ENCODE data around the gene HSPG2.

Gene HSPG2

DNA sequence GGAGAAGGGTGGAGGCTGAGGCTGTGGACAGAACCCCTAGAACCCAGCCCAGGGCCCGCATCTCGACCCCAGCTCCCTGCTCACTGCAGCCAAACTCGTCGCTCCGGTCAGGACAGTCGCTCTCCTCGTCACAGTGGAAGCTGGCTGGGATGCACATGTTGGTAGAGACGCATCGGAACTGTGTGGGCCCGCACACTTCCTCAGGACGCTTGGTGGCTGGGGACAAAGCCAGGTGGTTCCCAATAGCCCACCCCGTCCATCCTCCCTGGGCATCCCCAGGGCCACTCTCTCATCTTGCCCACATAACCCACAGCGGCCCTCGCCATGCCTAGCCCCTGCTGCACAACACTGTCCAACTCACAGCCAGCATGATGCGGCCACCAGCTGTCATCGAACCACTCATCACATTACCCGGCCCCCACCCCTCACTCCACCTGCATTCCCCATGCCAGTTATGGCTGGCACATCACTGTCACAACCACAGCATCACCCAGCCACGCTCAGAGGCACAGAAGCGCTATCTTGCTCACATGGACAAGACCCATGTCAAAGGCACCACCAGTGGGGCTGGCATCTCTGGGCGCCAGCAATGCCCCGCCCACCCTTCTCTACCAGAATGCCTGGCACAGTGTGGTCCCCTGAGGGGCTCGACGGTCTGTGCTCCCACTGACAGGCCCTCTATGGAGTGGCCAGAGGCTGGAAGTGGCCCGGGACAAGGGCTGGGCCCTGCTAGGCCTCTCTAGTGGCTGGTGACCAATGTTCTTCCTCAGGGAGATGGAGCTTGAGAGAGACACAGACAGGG, 51.7 kb downstream of the HSPG2 start:
- Histone ChIP-seq H3K36me3 (ENCODE audit: control insufficient read depth, insufficient read depth, low read length) (no peaks in the 10 kb centered on the region), H3K27ac (no peak overlapping the region), H3K4me2 (ENCODE audit: low read length) (no peak overlapping the region)

DNA sequence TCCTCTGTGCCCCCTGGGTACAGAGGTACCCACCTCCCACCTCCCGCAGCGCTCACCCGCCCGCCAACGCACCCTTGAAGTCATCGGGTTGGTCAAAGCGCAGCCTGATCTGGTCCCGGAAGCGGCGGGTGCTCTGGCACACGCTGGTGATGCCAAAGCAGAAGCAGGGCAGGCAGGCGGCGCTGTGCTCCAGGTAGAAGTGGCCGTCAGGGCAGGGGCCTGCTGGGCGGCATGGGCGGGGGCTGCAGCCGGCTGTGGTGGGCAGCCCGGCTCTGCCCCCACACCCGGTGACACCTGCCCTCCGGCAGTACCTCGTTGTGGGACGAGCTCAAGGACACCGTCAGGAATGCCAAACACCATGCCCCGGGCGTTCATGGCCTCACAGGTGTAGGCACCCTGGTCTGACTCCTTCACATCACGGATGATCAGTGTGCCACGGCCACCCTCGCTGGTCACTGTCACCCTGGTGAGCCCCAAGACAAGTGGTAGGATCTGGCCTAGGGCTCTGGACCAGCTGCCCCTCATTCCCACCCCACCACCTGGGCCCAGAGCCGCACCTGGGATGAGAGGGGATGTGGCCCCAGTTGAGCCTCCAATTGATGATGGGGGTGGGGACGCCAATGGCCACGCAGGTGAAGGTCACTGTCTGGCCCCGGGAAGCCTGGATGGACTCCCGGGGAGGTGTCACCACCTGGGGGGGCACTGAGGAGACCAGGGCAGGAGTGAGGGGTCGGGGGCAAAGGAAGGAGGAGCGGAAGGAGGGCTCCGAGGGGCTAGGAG, 52.5 kb downstream of the HSPG2 start:
- no peak overlapping the region for H2AFZ ChIP-seq
- no peak overlapping the region for H3K4me3 ChIP-seq (ENCODE audit: low read depth, low read length)
- no peaks in the 10 kb centered on the region for H3K4me1 ChIP-seq
- H3K4me2 ChIP-seq (ENCODE audit: low read length) = no peak overlapping the region
- no peaks in the 10 kb centered on the region for H3K79me2 ChIP-seq
- H3K27ac ChIP-seq = no peak overlapping the region
- H3K36me3 ChIP-seq (ENCODE audit: control insufficient read depth, insufficient read depth, low read length) = no peaks in the 10 kb centered on the region
- TF ChIP-seq, protein P1, sequence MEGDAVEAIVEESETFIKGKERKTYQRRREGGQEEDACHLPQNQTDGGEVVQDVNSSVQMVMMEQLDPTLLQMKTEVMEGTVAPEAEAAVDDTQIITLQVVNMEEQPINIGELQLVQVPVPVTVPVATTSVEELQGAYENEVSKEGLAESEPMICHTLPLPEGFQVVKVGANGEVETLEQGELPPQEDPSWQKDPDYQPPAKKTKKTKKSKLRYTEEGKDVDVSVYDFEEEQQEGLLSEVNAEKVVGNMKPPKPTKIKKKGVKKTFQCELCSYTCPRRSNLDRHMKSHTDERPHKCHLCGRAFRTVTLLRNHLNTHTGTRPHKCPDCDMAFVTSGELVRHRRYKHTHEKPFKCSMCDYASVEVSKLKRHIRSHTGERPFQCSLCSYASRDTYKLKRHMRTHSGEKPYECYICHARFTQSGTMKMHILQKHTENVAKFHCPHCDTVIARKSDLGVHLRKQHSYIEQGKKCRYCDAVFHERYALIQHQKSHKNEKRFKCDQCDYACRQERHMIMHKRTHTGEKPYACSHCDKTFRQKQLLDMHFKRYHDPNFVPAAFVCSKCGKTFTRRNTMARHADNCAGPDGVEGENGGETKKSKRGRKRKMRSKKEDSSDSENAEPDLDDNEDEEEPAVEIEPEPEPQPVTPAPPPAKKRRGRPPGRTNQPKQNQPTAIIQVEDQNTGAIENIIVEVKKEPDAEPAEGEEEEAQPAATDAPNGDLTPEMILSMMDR (IDR thresholded peaks at IDR 0.05) = no peak
- no peaks in the 10 kb centered on the region for H3K27me3 ChIP-seq (ENCODE audit: control insufficient read depth, insufficient read depth, low read length)
- H3K9me3 ChIP-seq (ENCODE audit: control insufficient read depth, low read length) = no peaks in the 10 kb centered on the region
- H3K9ac ChIP-seq = no peak overlapping the region

More for the DNA sequence above, 51.7 kb downstream of the HSPG2 start:
- Histone ChIP-seq H3K4me3 (ENCODE audit: low read depth, low read length) (no peak overlapping the region), H3K9me3 (ENCODE audit: control insufficient read depth, low read length) (no peaks in the 10 kb centered on the region), H3K9ac (no peak overlapping the region), H3K4me1 (no peaks in the 10 kb centered on the region), H2AFZ (no peak overlapping the region), H3K79me2 (no peaks in the 10 kb centered on the region), H3K27me3 (ENCODE audit: control insufficient read depth, insufficient read depth, low read length) (no peaks in the 10 kb centered on the region)
- TF ChIP-seq, protein P1 (IDR thresholded peaks at IDR 0.05) = no peak

DNA sequence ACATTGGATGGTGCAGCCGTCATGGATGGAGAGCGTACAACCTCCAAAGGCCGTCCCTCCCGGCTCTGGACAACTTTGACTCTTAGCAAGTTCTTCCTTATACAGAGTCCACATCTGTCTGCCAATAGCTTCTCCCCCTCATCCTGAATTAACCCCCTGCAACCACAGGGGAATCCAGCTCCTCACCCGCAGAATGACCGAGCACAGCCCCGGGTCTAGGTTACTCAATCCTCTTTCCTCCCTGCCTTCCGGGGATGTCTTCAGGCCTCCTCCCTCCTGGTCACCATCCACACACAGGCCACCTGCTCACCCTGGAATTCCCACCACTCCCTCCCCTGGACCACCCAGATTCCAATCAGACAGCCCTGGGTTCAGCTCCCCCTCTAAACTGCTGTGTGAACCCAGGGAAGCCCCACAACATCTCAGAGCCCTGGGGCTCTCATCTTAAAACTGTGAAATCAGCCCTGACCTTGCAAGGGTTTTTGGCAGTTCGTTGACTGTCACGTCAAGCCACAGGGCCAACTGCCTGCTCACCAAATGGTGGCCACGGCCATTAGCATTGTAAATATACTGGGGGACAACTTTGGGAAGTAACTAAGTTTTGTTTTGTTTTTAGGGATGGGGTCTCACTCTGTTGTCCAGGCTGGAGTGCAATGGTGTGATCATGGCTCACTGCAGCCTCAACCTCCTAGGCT, 54.2 kb downstream of the HSPG2 start:
- H3K27ac ChIP-seq = no peak overlapping the region
- no peaks in the 10 kb centered on the region for H3K79me2 ChIP-seq
- no peaks in the 10 kb centered on the region for H3K4me1 ChIP-seq
- no peaks in the 10 kb centered on the region for H3K36me3 ChIP-seq (ENCODE audit: control insufficient read depth, insufficient read depth, low read length)
- no peak overlapping the region for H3K9ac ChIP-seq
- H3K4me3 ChIP-seq (ENCODE audit: low read depth, low read length) = no peak overlapping the region
- TF ChIP-seq, protein P1 (IDR thresholded peaks at IDR 0.05) = no peak
- H3K4me2 ChIP-seq (ENCODE audit: low read length) = no peak overlapping the region
- H3K27me3 ChIP-seq (ENCODE audit: control insufficient read depth, insufficient read depth, low read length) = no peaks in the 10 kb centered on the region
- H2AFZ ChIP-seq = no peak overlapping the region
- H3K9me3 ChIP-seq (ENCODE audit: control insufficient read depth, low read length) = no peaks in the 10 kb centered on the region

DNA sequence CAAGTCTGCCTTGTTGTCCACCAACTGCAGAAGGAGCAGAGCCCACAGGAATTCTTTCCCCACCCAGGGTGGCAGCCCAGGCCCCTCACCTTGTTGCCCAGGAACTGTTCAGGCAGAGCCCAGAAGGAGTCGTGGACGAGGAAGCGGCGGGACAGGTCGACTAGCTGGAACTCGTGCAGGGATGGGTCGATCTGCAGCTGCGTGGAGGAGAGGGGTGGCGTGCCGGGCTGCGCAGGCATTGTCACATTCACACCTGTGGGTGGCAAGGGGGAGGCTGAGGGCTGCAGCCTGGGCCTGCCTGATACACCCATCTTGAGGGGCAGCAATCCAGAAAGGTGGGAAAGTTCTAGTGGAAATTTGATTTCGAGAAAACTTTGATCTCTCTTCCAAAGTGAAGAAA, 55.9 kb downstream of the HSPG2 start:
- H3K4me2 ChIP-seq (ENCODE audit: low read length) = no peak overlapping the region
- H3K9ac ChIP-seq = no peak overlapping the region
- H2AFZ ChIP-seq = no peak overlapping the region
- H3K4me3 ChIP-seq (ENCODE audit: low read depth, low read length) = no peak overlapping the region
- H3K27ac ChIP-seq = no peak overlapping the region
- H3K79me2 ChIP-seq = no peaks in the 10 kb centered on the region
- H3K9me3 ChIP-seq (ENCODE audit: control insufficient read depth, low read length) = no peaks in the 10 kb centered on the region
- H3K27me3 ChIP-seq (ENCODE audit: control insufficient read depth, insufficient read depth, low read length) = no peaks in the 10 kb centered on the region
- H3K36me3 ChIP-seq (ENCODE audit: control insufficient read depth, insufficient read depth, low read length) = no peaks in the 10 kb centered on the region
- TF ChIP-seq, protein P1 (IDR thresholded peaks at IDR 0.05) = no peak
- no peaks in the 10 kb centered on the region for H3K4me1 ChIP-seq
